Dendritic cell treated with granulocyte-macrophage colony-stimulating factor and Interleukin-4, amounts not matched to agents 40 ng/mL and 50 ng/mL, for 4 days (primary cell): ENCODE measurements around the gene ZFP92.

Experiments used
- H3K27ac Mint-ChIP-seq: one replicate; pipeline ENCODE4 v1.8.0; 2022; ENCODE audit warnings: mild to moderate bottlenecking, mixed read lengths
- H3K27me3 Mint-ChIP-seq: one replicate; pipeline ENCODE4 v1.8.0; 2022; ENCODE audit warnings: mild to moderate bottlenecking, mixed read lengths
- H3K36me3 Mint-ChIP-seq: one replicate; pipeline ENCODE4 v1.8.0; 2022; ENCODE audit warnings: low read depth, mixed read lengths
- H3K4me1 Mint-ChIP-seq: one replicate; pipeline ENCODE4 v1.8.0; 2022; ENCODE audit warnings: low read depth, mixed read lengths
- H3K4me3 Mint-ChIP-seq: one replicate; pipeline ENCODE4 v1.8.0; 2022; ENCODE audit warnings: mild to moderate bottlenecking, moderate library complexity, mixed read lengths
- H3K9me3 Mint-ChIP-seq: one replicate; pipeline ENCODE4 v1.8.0; 2022; ENCODE audit warnings: mixed read lengths
- intact Hi-C: fragments of 100-400 bp; cut with micrococcal nuclease; formaldehyde crosslinking; loops from one replicate; pipeline ENCODE4 v1.15.0; 2022

The ZFP92 gene

DNA sequence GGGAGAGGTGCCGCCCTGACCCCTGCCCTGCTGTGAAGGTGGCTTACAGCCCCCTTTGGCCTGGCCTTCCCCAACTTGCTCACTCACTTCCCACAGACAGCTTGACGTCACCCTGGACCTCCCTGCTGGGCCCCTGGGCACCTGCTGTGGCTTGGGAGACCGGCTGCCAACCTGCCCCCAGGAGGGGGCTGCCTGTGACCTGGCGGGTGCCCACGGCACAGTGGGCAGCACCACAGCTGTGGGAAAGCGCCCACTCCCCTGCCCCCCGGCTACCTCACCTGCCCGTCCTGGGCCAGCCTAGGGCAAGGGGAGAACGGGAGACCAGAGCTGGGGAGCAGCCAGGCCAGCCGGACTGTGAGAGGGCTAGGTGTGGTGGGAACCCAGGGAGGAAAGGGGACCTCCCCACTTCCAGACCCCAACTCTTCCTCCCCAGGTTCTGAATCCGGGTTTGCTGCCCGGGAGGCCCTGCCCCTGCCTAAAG is 2.4 kb upstream of the ZFP92 start:
- Mint-ChIP-seq H3K36me3 (no peaks in the 10 kb centered on the region), H3K4me1 (peaks cover 23% of the 10 kb centered on the region), H3K4me3 (no peak overlapping the region), H3K27ac (no peak overlapping the region), H3K9me3 (no peaks in the 10 kb centered on the region), H3K27me3 (peaks cover 10% of the 10 kb centered on the region)
- intact Hi-C loops = no loop called here

GRCh38 chrX:153409414-153410101 is 1.7 kb upstream of the ZFP92 start:
- intact Hi-C loops = no loop called here
- no peak overlapping the region for H3K4me3 Mint-ChIP-seq
- peaks cover 9% of the 10 kb centered on the region for H3K27me3 Mint-ChIP-seq
- no peaks in the 10 kb centered on the region for H3K36me3 Mint-ChIP-seq
- peaks cover 24% of the 10 kb centered on the region for H3K4me1 Mint-ChIP-seq
- no peaks in the 10 kb centered on the region for H3K9me3 Mint-ChIP-seq
- no peak overlapping the region for H3K27ac Mint-ChIP-seq

GRCh38 chrX:153410373-153410772 is 899 bp upstream of the ZFP92 start:
- Mint-ChIP-seq H3K9me3 (no peaks in the 10 kb centered on the region), H3K27ac (no peak overlapping the region), H3K36me3 (no peaks in the 10 kb centered on the region), H3K4me1 (peaks cover 29% of the 10 kb centered on the region), H3K27me3 (peaks cover 7% of the 10 kb centered on the region), H3K4me3 (no peak overlapping the region)
- intact Hi-C loops = no loop called here

DNA sequence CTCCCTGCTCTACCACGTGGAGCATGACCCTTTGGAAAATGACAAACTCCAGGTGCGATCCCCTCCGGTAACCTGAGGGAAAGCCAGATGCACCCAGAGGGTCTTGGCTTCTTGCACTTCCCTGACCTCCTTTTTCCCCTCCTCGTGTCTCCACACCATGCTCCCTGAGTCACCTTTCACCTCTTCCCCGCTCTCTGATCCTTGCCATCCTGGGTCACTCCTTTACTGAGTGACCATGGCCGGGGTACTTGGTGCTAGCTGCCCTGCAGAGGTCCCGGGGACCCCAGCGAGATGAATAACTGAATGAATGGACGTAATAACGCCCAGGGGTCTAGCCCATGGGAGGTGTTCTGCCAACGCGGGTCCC is 401 bp upstream of the ZFP92 start:
- Mint-ChIP-seq H3K27me3 (peaks cover 8% of the 10 kb centered on the region), H3K9me3 (no peaks in the 10 kb centered on the region), H3K27ac (peak overlapping the region; percentile 70), H3K4me1 (peaks cover 33% of the 10 kb centered on the region), H3K36me3 (no peaks in the 10 kb centered on the region), H3K4me3 (peak overlapping the region; percentile 37)
- intact Hi-C loops = no loop called here

DNA sequence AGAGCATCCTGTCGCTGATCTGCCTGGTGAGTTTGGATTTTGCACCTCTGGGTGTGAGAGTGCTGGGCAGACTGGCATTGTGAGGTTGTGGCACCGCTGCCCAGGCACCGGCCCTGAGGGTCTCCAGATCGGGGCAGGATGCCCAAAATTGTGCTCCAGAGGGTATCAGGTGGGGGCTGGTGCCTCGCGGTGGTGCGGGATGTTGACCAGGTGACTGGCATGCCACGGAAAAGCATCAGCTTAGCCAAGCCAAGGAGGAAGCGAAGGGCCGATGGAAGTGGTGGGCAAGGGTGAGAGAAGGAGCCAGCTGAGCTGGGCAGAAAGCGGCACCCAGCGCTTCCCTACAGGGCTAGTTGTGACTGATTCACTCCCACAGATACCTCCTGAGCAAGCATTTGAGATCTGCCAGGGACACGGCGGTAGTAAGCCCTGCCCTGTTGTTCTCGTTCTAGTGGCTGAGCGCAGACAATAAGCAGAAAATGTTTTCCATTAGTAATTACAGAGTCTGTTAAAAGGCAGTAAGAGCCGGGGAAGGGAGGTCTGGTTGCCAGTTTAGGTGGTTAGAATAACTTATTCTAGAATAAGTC is 809 bp downstream of the ZFP92 start:
- intact Hi-C loops = no loop called here
- Mint-ChIP-seq H3K36me3 (no peaks in the 10 kb centered on the region), H3K27me3 (peaks cover 8% of the 10 kb centered on the region), H3K9me3 (no peaks in the 10 kb centered on the region), H3K27ac (peak overlapping the region; percentile 72), H3K4me3 (peak overlapping the region; percentile 78), H3K4me1 (peaks cover 45% of the 10 kb centered on the region)

GRCh38 chrX:153412746-153413720 is 1.8 kb downstream of the ZFP92 start:
- Mint-ChIP-seq H3K4me1 (peaks cover 51% of the 10 kb centered on the region), H3K27me3 (peaks cover 8% of the 10 kb centered on the region), H3K9me3 (no peaks in the 10 kb centered on the region), H3K4me3 (peak overlapping the region; percentile 78), H3K27ac (peak overlapping the region; percentile 72), H3K36me3 (no peaks in the 10 kb centered on the region)
- intact Hi-C loops = no loop called here

- H3K36me3 Mint-ChIP-seq = peaks cover 6% of the 10 kb centered on the region
- peaks cover 51% of the 10 kb centered on the region for H3K4me1 Mint-ChIP-seq
- peaks cover 8% of the 10 kb centered on the region for H3K27me3 Mint-ChIP-seq
- H3K4me3 Mint-ChIP-seq = no peak overlapping the region
- H3K27ac Mint-ChIP-seq = no peak overlapping the region
- intact Hi-C loops = no loop called here
- no peaks in the 10 kb centered on the region for H3K9me3 Mint-ChIP-seq
Measured at GRCh38 chrX:153413731-153414130, 2.5 kb downstream of the ZFP92 start.

- Mint-ChIP-seq H3K27me3 (peaks cover 8% of the 10 kb centered on the region), H3K9me3 (no peaks in the 10 kb centered on the region), H3K4me1 (peaks cover 51% of the 10 kb centered on the region), H3K4me3 (no peak overlapping the region), H3K36me3 (peaks cover 9% of the 10 kb centered on the region), H3K27ac (no peak overlapping the region)
- intact Hi-C loops = no loop called here
Measured at GRCh38 chrX:153414856-153415510, 3.7 kb downstream of the ZFP92 start.

DNA sequence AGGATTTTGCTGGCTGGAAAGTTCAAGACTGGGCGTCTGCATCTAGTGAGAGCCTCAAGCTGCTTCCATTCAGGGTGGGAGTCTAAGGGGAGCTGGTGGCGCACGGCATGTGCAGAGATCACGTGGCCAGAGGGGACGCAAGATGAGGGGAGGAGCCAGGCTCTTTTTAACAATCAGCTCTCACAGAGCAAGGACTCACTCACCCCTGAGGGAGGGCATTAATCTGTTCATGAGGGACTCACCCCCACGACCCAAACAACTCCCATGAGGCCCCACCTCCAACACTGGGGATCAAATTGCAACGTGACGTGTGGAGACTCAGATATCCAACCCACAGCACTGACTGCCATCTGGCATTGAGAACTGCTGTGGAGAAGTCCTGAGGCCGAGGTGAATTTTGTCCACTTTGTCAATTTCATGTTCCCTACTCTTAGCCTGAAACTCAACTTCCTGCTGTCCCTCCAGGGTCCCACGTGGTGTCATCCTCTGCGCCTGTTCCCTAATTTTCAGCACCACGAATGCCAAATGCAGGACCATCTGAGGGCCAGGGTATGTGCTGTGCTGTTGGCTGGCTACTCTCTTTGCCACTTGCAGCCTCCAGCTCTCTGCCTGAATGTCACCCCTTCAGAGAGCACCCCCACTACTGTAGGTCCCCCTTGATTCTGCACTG is 5.6 kb downstream of the ZFP92 start:
- no peaks in the 10 kb centered on the region for H3K9me3 Mint-ChIP-seq
- peaks cover 29% of the 10 kb centered on the region for H3K36me3 Mint-ChIP-seq
- H3K4me1 Mint-ChIP-seq = peaks cover 44% of the 10 kb centered on the region
- intact Hi-C loops = no loop called here
- no peak overlapping the region for H3K4me3 Mint-ChIP-seq
- H3K27ac Mint-ChIP-seq = peak overlapping the region; percentile 60
- peaks cover 7% of the 10 kb centered on the region for H3K27me3 Mint-ChIP-seq

DNA sequence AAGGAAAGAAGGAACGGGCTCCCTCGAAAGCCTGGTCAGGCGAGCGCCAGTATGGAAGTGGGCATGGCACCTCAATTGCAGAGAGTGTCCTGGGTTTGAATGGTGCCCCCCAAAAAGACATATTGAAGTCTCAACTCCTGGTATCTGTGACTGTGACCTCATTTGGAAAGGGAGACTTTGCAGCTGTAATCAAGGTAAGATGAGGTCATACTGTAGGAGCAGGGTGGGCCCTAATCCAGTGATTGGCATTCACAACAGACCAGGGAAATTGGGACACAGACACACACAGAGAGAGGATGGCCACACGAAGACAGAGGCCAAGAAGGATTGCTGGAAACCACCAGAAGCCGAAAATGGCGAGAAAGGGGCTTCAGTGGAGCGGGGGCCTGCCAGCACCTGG is 6.4 kb downstream of the ZFP92 start:
- peaks cover 29% of the 10 kb centered on the region for H3K36me3 Mint-ChIP-seq
- H3K4me3 Mint-ChIP-seq = no peak overlapping the region
- no peak overlapping the region for H3K27ac Mint-ChIP-seq
- peaks cover 36% of the 10 kb centered on the region for H3K4me1 Mint-ChIP-seq
- H3K27me3 Mint-ChIP-seq = peaks cover 1% of the 10 kb centered on the region
- intact Hi-C loops = no loop called here
- H3K9me3 Mint-ChIP-seq = no peaks in the 10 kb centered on the region

DNA sequence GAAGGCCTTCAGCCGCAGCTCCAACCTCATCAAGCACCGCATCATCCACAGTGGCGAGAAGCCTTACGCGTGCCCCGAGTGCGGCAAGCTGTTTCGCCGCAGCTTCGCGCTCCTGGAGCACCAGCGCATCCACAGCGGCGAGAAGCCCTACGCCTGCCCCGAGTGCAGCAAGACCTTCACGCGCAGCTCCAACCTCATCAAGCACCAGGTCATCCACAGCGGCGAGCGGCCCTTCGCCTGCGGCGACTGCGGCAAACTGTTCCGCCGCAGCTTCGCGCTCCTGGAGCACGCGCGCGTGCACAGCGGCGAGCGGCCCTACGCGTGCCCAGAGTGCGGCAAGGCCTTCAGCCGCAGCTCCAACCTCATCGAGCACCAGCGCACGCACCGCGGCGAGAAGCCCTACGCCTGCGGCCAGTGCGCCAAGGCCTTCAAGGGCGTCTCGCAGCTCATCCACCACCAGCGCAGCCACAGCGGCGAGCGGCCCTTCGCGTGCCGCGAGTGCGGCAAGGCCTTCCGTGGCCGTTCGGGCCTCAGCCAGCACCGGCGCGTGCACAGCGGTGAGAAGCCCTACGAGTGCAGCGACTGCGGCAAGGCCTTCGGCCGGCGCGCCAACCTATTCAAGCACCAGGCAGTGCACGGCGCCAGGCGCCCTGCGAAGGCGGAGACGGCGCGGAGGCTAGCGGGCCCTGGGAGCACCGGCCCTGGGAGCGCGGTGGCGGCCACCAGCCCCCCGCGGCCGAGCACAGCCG is 9.8 kb downstream of the ZFP92 start:
- Mint-ChIP-seq H3K36me3 (peaks cover 29% of the 10 kb centered on the region), H3K4me1 (peaks cover 16% of the 10 kb centered on the region), H3K9me3 (no peaks in the 10 kb centered on the region), H3K27me3 (no peaks in the 10 kb centered on the region), H3K27ac (no peak overlapping the region), H3K4me3 (no peak overlapping the region)
- intact Hi-C loops = no loop called here

DNA sequence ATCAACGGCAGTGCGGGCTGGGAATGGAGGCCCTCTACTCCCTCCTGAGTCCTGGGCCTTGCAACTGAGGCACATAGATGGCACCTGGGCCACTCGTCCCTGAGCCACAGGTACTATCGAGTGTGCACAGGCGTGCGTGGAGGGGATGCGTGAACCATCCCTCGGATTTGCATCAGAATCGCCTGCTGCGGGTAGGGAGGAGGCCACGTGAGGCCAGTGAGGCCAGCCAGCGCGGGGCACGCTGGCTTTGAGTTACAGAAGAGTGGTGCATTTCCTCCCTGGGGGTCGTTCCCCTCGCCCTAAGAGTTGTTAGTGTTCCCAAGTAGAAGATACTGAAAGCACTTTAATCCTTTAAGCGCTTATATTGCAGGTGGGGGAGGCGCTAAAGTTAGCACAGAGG is 10.6 kb downstream of the ZFP92 start:
- Mint-ChIP-seq H3K9me3 (no peaks in the 10 kb centered on the region), H3K4me3 (no peak overlapping the region), H3K4me1 (peaks cover 8% of the 10 kb centered on the region), H3K27ac (no peak overlapping the region), H3K27me3 (no peaks in the 10 kb centered on the region), H3K36me3 (peaks cover 29% of the 10 kb centered on the region)
- intact Hi-C loops = no loop called here

DNA sequence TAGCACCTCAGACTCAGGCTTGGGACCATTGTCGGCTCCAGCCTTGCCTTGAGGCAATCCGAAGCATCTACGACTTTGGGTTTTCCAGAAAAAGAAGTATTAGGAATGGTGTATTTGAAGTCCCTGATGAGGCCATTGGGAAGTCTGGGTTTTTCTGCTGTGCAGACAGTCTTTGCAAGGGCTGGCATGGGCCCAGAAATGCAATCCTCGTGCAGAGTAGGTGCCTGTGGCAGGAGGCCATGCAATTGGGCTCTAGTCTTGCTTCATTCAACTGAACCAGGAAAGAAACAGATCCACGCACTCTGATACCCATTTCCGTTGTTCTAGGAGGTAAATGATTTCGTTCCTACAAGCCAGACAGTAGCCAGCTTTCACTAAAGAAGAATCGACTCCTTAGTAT is 12.4 kb downstream of the ZFP92 start:
- Mint-ChIP-seq H3K4me1 (no peaks in the 10 kb centered on the region), H3K4me3 (no peak overlapping the region), H3K27ac (no peak overlapping the region), H3K36me3 (peaks cover 24% of the 10 kb centered on the region), H3K9me3 (no peaks in the 10 kb centered on the region), H3K27me3 (no peaks in the 10 kb centered on the region)
- intact Hi-C loops = no loop called here
